Endothelial cell (in vitro differentiated cells): ENCODE results near the gene TATDN2. TPM values are rescaled to one million over a fixed set of nuclear protein-coding genes. Genes with fewer than 3 reads are reported as not detected.

ENCODE experiments used
- DNase-seq: peaks from one replicate; pipeline ENCODE4 v3.0.0; 2021; ENCODE audit warnings: low spot score
- H3K27ac Mint-ChIP-seq: one replicate; pipeline ENCODE4 v1.8.0; 2021; ENCODE audit warnings: mixed read lengths, inconsistent platforms; ENCODE audit not compliant: unreplicated experiment
- H3K27me3 Mint-ChIP-seq: one replicate; pipeline ENCODE4 v1.8.0; 2021; ENCODE audit warnings: mild to moderate bottlenecking, moderate library complexity, mixed read lengths, inconsistent platforms; ENCODE audit not compliant: unreplicated experiment
- H3K36me3 Mint-ChIP-seq: one replicate; pipeline ENCODE4 v1.8.0; 2021; ENCODE audit warnings: mild to moderate bottlenecking, low read depth, mixed read lengths, inconsistent platforms; ENCODE audit not compliant: unreplicated experiment
- H3K4me1 Mint-ChIP-seq: one replicate; pipeline ENCODE4 v1.8.0; 2021; ENCODE audit warnings: mild to moderate bottlenecking, mixed read lengths, inconsistent platforms; ENCODE audit not compliant: unreplicated experiment
- H3K4me3 Mint-ChIP-seq: one replicate; pipeline ENCODE4 v1.8.0; 2021; ENCODE audit warnings: mild to moderate bottlenecking, mixed read lengths, inconsistent platforms; ENCODE audit not compliant: unreplicated experiment
- H3K9me3 Mint-ChIP-seq: one replicate; pipeline ENCODE4 v1.8.0; 2021; ENCODE audit warnings: mixed read lengths, inconsistent platforms; ENCODE audit not compliant: unreplicated experiment
- total RNA-seq: library from RNA; stranded (reverse); fragmentation: NEBNext Ultra II Directional; extraction: Animal tissue kit (Norgen Biotek cat#: 25700); gene quantifications from one replicate; pipeline ENCODE4 v1.2.1, GENCODE V29; 2021; ENCODE audit not compliant: unreplicated experiment
- TF ChIP-seq, protein P1 (sequence below): fragments of 200-600 bp; sonication (generic); IDR thresholded peaks from one replicate; pipeline ENCODE4 v1.5.0; 2021; ENCODE audit warnings: antibody characterized with exemption; ENCODE audit not compliant: unreplicated experiment

The TATDN2 gene
- total RNA-seq, 1 donor from 2014 or later = 41.2 TPM

DNA sequence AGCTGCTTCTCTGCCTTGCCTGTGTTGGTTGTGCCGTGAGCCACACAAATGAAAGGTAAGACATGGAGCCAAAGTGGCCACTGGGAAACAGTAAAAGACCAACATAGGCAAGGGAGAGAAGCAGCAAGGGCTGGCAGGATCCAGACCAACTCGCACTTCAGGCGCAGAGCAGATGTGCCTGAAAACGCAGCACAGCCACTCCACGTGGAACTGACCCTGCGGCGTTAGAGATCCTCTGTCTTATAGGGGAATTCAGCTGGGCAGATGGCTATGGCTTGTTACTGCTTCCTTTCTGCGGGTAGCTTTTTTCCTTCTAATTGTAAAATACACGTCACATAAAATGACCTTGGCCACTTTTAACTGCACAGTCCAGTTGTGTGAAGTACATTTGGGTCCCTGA, 54.8 kb downstream of the TATDN2 start:
- Mint-ChIP-seq H3K27ac (peak overlapping the region; percentile 52), H3K27me3 (peaks cover 4% of the 10 kb centered on the region), H3K36me3 (peaks cover 80% of the 10 kb centered on the region), H3K4me3 (peak overlapping the region; percentile 23), H3K4me1 (peaks cover 40% of the 10 kb centered on the region), H3K9me3 (no peaks in the 10 kb centered on the region)
- no peak for DNase-seq
- TF ChIP-seq, protein P1, sequence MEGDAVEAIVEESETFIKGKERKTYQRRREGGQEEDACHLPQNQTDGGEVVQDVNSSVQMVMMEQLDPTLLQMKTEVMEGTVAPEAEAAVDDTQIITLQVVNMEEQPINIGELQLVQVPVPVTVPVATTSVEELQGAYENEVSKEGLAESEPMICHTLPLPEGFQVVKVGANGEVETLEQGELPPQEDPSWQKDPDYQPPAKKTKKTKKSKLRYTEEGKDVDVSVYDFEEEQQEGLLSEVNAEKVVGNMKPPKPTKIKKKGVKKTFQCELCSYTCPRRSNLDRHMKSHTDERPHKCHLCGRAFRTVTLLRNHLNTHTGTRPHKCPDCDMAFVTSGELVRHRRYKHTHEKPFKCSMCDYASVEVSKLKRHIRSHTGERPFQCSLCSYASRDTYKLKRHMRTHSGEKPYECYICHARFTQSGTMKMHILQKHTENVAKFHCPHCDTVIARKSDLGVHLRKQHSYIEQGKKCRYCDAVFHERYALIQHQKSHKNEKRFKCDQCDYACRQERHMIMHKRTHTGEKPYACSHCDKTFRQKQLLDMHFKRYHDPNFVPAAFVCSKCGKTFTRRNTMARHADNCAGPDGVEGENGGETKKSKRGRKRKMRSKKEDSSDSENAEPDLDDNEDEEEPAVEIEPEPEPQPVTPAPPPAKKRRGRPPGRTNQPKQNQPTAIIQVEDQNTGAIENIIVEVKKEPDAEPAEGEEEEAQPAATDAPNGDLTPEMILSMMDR = no peak

DNA sequence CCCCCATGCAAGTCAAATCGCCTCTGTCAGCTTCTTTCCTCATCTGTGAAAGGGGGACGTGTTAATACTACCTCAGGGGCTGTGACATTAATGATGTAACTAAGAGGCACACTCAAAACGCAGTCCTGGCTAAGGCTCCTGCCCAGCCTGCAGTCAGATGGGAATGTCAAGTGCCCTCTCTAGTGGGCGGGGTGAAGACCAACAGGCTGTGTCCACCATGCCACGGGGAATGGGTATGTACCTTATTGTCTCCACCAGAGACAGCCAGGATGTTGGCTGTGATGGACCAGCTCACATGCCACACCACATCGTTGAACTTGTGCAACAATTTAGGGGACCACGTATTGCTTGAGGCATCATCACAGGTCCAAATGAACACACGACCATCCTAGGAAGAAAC, 55.5 kb downstream of the TATDN2 start:
- Mint-ChIP-seq H3K36me3 (peaks cover 82% of the 10 kb centered on the region), H3K27ac (peak overlapping the region; percentile 52), H3K4me3 (peak overlapping the region; percentile 23), H3K4me1 (peaks cover 45% of the 10 kb centered on the region), H3K9me3 (no peaks in the 10 kb centered on the region), H3K27me3 (peaks cover 4% of the 10 kb centered on the region)
- TF ChIP-seq, protein P1 = no peak
- no peak for DNase-seq

DNA sequence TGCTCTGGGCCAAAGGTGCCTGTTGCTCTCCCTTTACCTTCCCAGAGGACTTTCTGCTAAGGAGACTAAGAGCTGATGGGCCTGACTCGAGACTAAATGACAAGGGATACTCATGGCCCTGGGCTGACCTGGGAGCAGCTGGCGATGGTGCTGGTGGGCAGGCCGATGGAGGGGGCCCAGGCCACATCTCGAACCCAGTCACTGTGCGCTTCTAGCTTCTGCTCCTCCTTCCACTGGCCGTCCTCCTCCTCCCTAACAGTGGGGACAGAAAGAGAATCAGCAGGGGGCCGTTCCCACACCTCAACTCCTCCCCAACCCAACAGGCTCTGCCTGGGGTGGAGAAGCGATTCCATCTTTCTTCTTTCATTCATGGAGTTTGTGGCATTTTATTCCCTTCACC, 56.6 kb downstream of the TATDN2 start:
- H3K4me3 Mint-ChIP-seq = peak overlapping the region; percentile 59
- H3K9me3 Mint-ChIP-seq = no peaks in the 10 kb centered on the region
- no peak for DNase-seq
- H3K4me1 Mint-ChIP-seq = peaks cover 47% of the 10 kb centered on the region
- peaks cover 4% of the 10 kb centered on the region for H3K27me3 Mint-ChIP-seq
- H3K27ac Mint-ChIP-seq = no peak overlapping the region
- H3K36me3 Mint-ChIP-seq = peaks cover 77% of the 10 kb centered on the region
- TF ChIP-seq, protein P1 = no peak

DNA sequence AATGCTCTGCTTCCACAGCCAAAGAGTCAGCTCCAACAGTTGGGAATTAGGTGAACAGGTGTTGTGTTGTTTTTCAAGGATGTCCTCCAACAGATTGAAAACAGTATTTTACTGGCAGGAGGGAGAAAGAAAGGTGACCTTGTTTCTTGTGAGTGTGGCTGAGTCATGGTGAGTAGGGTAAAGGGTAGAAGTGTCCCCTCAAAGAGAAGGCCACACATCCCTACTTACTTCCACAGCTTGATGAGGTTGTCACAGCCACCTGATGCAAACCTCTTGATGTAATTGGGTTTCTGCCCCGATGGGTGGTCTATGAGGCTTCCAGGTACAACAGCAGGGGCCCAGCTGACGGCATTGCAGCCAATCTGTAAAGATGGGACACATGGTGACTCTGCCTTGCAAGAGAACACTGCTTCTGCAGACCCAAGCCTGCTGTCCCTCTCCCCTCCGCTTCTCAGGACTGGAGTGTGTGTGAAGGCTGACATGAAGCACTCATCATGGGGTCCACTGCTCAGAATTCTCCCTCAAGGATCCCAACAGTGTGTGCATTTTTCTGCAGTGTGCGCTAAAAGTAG, 57.2 kb downstream of the TATDN2 start:
- H3K4me3 Mint-ChIP-seq = peak overlapping the region; percentile 59
- peaks cover 78% of the 10 kb centered on the region for H3K36me3 Mint-ChIP-seq

DNA sequence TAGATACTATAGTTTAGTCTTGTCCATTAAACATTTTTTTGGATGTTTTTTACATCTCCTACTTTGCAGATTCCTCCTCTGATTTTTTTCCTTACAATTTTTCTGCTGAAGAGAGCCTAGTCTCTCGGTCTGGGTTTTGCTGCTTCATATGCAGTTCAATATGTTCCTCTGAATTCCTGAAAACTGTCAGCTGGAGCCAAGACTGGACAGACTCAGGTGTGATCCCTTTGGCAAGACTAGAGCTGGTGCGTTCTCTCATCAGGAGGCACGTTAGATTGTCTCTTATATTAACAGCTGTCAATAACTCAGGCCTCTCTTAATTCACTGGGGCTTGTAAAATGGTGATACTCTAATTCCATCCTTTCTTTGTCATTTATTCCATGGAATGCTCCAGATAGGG, 57.9 kb downstream of the TATDN2 start:
- TF ChIP-seq, protein P1 = no peak
- H3K4me3 Mint-ChIP-seq = no peak overlapping the region

More for the DNA sequence above, 57.2 kb downstream of the TATDN2 start:
- Mint-ChIP-seq H3K9me3 (no peaks in the 10 kb centered on the region), H3K27me3 (peaks cover 4% of the 10 kb centered on the region), H3K27ac (no peak overlapping the region), H3K4me1 (peaks cover 49% of the 10 kb centered on the region)
- TF ChIP-seq, protein P1 = no peak
- no peak for DNase-seq

More for the DNA sequence above, 57.9 kb downstream of the TATDN2 start:
- peaks cover 78% of the 10 kb centered on the region for H3K36me3 Mint-ChIP-seq
- peak overlapping the region; percentile 89 for H3K27ac Mint-ChIP-seq
- H3K4me1 Mint-ChIP-seq = peaks cover 49% of the 10 kb centered on the region
- H3K27me3 Mint-ChIP-seq = peaks cover 6% of the 10 kb centered on the region
- no peaks in the 10 kb centered on the region for H3K9me3 Mint-ChIP-seq
- DNase-seq = no peak
